T-helper 17 cell (primary cell): Measurements from ENCODE around the gene CNNM4. TPM values are rescaled to one million over a fixed set of nuclear protein-coding genes. Genes with fewer than 3 reads are reported as not detected.

Source experiments
- ATAC-seq: fragments of 150-1000 bp; cut with Tn5 transposase; 2 replicates; pipeline ENCODE4 v1.10.0; 2021; ENCODE audit warnings: mild to moderate bottlenecking, moderate library complexity
- DNase-seq, 3 donors: peaks; one replicate each; pipeline versions ENCODE4 v3.0.0 to v3.0.0-alpha.2; 2020 to 2021
- H3K9me3 ChIP-seq: one replicate; pipeline ENCODE4 v1.7.0; 2013; ENCODE audit warnings: low read length, mild to moderate bottlenecking; ENCODE audit not compliant: control insufficient read depth, poor library complexity, severe bottlenecking
- H3K27ac Mint-ChIP-seq: one replicate; pipeline ENCODE4 v1.8.0; 2022; ENCODE audit warnings: mild to moderate bottlenecking, moderate library complexity, mixed read lengths
- H3K27me3 Mint-ChIP-seq: one replicate; pipeline ENCODE4 v1.8.0; 2022; ENCODE audit warnings: mixed read lengths
- H3K36me3 Mint-ChIP-seq: one replicate; pipeline ENCODE4 v1.8.0; 2022; ENCODE audit warnings: low read depth, mixed read lengths
- H3K4me1 Mint-ChIP-seq: one replicate; pipeline ENCODE4 v1.8.0; 2022; ENCODE audit warnings: mild to moderate bottlenecking, mixed read lengths
- H3K4me3 Mint-ChIP-seq: one replicate; pipeline ENCODE4 v1.8.0; 2022; ENCODE audit warnings: mild to moderate bottlenecking, moderate library complexity, mixed read lengths
- total RNA-seq, 4 donors: library from RNA in 2 of 4; stranded (reverse) in 2 of 4; gene quantifications; one replicate each; pipeline ENCODE4 v1.2.3 and lab custom pipeline; 2022 to 2026

The CNNM4 gene
- total RNA-seq, 2 donors from 2014 or later, result 6.4 to 8.1 TPM

GRCh38 chr2:96826546-96827278, 66.0 kb downstream of the CNNM4 start:
- H3K9me3 ChIP-seq, result no peaks in the 10 kb centered on the region
- H3K4me3 Mint-ChIP-seq, result no peak overlapping the region
- peaks cover 7% of the 10 kb centered on the region for H3K4me1 Mint-ChIP-seq
- no peak for ATAC-seq
- no peak for DNase-seq
- H3K36me3 Mint-ChIP-seq, result peaks cover 5% of the 10 kb centered on the region
- H3K27ac Mint-ChIP-seq, result no peak overlapping the region
- no peaks in the 10 kb centered on the region for H3K27me3 Mint-ChIP-seq

GRCh38 chr2:96828436-96828835, 67.7 kb downstream of the CNNM4 start:
- Mint-ChIP-seq H3K4me3 (no peak overlapping the region), H3K27me3 (no peaks in the 10 kb centered on the region), H3K36me3 (peaks cover 7% of the 10 kb centered on the region), H3K27ac (peak overlapping the region; percentile 74), H3K4me1 (peaks cover 7% of the 10 kb centered on the region)
- no peak for ATAC-seq
- DNase-seq, result no peak
- no peaks in the 10 kb centered on the region for H3K9me3 ChIP-seq

GRCh38 chr2:96828874-96829273, 68.2 kb downstream of the CNNM4 start:
- Mint-ChIP-seq H3K4me1 (peaks cover 7% of the 10 kb centered on the region), H3K4me3 (no peak overlapping the region), H3K27ac (peak overlapping the region; percentile 74), H3K27me3 (no peaks in the 10 kb centered on the region), H3K36me3 (peaks cover 7% of the 10 kb centered on the region)
- DNase-seq (no peak), ATAC-seq (no peak)
- H3K9me3 ChIP-seq, result no peaks in the 10 kb centered on the region

GRCh38 chr2:96830044-96830562, 69.4 kb downstream of the CNNM4 start:
- Mint-ChIP-seq H3K4me3 (no peak overlapping the region), H3K4me1 (peaks cover 7% of the 10 kb centered on the region), H3K27me3 (no peaks in the 10 kb centered on the region), H3K27ac (peak overlapping the region; percentile 54), H3K36me3 (peaks cover 7% of the 10 kb centered on the region)
- DNase-seq (no peak), ATAC-seq (no peak)
- H3K9me3 ChIP-seq, result no peaks in the 10 kb centered on the region

DNA sequence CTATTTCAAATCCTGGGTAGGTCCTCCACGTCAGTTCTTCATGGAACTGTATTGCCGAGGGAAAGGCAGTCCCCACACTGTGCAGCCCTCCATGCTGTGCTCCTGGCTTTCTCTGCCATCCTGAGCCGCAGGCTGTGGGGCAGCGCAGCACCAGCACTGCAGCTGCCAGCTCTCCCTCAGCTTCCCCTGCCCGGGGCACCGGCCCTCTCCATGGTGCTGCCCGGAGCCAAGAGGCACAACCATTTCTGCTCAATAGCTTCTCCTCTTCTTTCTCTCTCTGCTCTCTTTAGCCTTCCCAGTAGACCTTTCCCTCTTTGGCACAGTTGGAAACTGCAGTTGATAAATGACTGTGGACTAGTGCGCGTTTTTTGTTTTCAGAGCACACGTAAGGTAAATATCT, 71.0 kb downstream of the CNNM4 start:
- H3K27ac Mint-ChIP-seq, result no peak overlapping the region
- H3K4me1 Mint-ChIP-seq, result peaks cover 7% of the 10 kb centered on the region
- no peaks in the 10 kb centered on the region for H3K9me3 ChIP-seq
- peaks cover 7% of the 10 kb centered on the region for H3K36me3 Mint-ChIP-seq
- DNase-seq, result no peak
- ATAC-seq, result no peak
- no peaks in the 10 kb centered on the region for H3K27me3 Mint-ChIP-seq
- H3K4me3 Mint-ChIP-seq, result no peak overlapping the region

GRCh38 chr2:96832408-96832753, 71.7 kb downstream of the CNNM4 start:
- no peaks in the 10 kb centered on the region for H3K9me3 ChIP-seq
- Mint-ChIP-seq H3K36me3 (peaks cover 7% of the 10 kb centered on the region), H3K27ac (no peak overlapping the region), H3K27me3 (no peaks in the 10 kb centered on the region), H3K4me1 (peaks cover 7% of the 10 kb centered on the region), H3K4me3 (no peak overlapping the region)
- DNase-seq, result no peak
- no peak for ATAC-seq

- no peaks in the 10 kb centered on the region for H3K9me3 ChIP-seq
- no peak overlapping the region for H3K27ac Mint-ChIP-seq
- ATAC-seq, result no peak
- DNase-seq, result no peak
- no peaks in the 10 kb centered on the region for H3K27me3 Mint-ChIP-seq
- H3K36me3 Mint-ChIP-seq, result peaks cover 7% of the 10 kb centered on the region
- peaks cover 7% of the 10 kb centered on the region for H3K4me1 Mint-ChIP-seq
- no peak overlapping the region for H3K4me3 Mint-ChIP-seq
Measured at GRCh38 chr2:96832754-96833507, 72.2 kb downstream of the CNNM4 start.

- H3K27ac Mint-ChIP-seq, result peak overlapping the region; percentile 11
- peaks cover 3% of the 10 kb centered on the region for H3K36me3 Mint-ChIP-seq
Measured at GRCh38 chr2:96835830-96836229, 75.1 kb downstream of the CNNM4 start.

DNA sequence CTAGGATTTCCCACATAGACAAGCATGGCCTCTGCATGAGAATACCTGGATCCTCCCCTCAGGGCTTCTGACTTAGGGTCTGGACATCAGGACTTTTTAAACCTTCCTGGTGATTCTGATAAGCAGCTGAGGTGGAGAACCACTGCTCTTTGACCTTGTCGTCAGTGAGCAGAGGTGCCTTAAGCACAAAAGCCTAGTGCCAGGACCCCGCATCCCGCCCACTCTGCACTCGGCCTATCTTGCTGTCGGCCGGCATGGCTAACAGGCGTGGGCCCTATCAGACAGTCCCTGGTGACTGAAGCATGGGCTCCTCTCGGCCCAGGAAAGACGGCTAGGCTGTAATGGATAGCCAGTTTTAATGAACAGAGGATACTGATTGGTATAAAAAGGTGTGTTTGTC, 76.9 kb downstream of the CNNM4 start:
- H3K27ac Mint-ChIP-seq, result no peak overlapping the region
- DNase-seq (no peak), ATAC-seq (no peak)
- no peaks in the 10 kb centered on the region for H3K36me3 Mint-ChIP-seq
- H3K4me3 Mint-ChIP-seq, result no peak overlapping the region
- no peaks in the 10 kb centered on the region for H3K9me3 ChIP-seq
- H3K27me3 Mint-ChIP-seq, result no peaks in the 10 kb centered on the region
- peaks cover 11% of the 10 kb centered on the region for H3K4me1 Mint-ChIP-seq

More at GRCh38 chr2:96835830-96836229, 75.1 kb downstream of the CNNM4 start:
- no peaks in the 10 kb centered on the region for H3K27me3 Mint-ChIP-seq
- no peak overlapping the region for H3K4me3 Mint-ChIP-seq
- no peaks in the 10 kb centered on the region for H3K9me3 ChIP-seq
- ATAC-seq, result no peak
- peaks cover 12% of the 10 kb centered on the region for H3K4me1 Mint-ChIP-seq
- no peak for DNase-seq

DNA sequence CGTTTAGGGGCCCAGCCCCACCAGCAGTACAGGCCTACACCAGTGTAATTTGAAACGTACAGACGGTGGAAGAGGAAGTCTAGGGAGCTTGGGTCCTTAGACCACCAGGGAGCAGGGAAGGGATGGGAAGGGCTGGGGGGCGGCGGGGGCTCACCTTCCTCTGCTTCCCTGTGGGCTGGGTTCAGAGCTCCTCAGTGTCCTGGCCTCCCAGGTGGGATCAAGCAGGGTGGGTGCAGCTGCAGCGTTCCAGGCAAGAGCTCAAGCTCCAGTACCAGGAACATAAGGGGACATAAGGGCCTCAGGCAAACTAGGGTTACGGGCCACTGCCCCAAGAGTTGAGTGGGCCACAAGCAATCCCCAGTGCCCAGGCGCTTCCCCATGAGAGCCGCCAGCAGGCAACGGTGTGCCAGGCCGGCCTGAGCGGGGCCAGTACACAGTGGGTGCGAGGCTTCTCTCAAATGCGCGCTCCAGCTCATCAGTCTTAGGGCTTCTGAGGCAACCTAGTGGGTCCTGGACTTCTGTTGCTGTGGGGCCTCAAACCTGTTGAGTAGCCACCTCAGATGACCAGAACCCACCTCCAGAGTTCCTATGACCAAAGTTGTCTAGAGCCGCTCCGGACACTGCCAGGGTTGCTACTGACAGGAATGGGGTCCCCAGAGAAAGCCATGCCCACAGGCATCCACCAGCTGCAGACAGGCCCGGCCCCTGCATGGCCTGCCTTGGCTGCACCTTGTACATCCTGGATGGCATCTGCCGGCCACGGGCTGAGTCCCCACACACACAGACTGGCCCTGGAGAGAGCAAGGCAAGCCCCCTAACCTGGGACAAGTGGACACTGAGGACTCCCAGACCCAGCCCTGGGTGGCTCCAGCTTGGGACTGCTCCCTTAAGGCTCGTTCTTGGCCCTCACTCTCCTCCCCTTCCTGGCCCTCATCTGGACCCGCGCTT, 77.9 kb downstream of the CNNM4 start:
- Mint-ChIP-seq H3K27me3 (no peaks in the 10 kb centered on the region), H3K27ac (peak overlapping the region; percentile 68), H3K36me3 (no peaks in the 10 kb centered on the region), H3K4me1 (peaks cover 15% of the 10 kb centered on the region), H3K4me3 (peak overlapping the region; percentile 87)
- H3K9me3 ChIP-seq, result no peaks in the 10 kb centered on the region
- DNase-seq, result no peak
- ATAC-seq, result no peak

- ATAC-seq (peak; percentile 99), DNase-seq (peak; percentile 67 to 72 (median 70))
- Mint-ChIP-seq H3K4me1 (peaks cover 15% of the 10 kb centered on the region), H3K36me3 (no peaks in the 10 kb centered on the region), H3K4me3 (peak overlapping the region; percentile 87), H3K27ac (peak overlapping the region; percentile 68), H3K27me3 (no peaks in the 10 kb centered on the region)
- no peaks in the 10 kb centered on the region for H3K9me3 ChIP-seq
Measured at GRCh38 chr2:96839293-96839874, 78.7 kb downstream of the CNNM4 start.

GRCh38 chr2:96839875-96840850, 79.5 kb downstream of the CNNM4 start:
- ATAC-seq (no peak), DNase-seq (no peak)
- Mint-ChIP-seq H3K4me3 (peak overlapping the region; percentile 66), H3K27me3 (no peaks in the 10 kb centered on the region), H3K27ac (peak overlapping the region; percentile 68), H3K4me1 (peaks cover 15% of the 10 kb centered on the region), H3K36me3 (no peaks in the 10 kb centered on the region)
- H3K9me3 ChIP-seq, result no peaks in the 10 kb centered on the region
